IMR-90 (cell line): ENCODE data around the gene ACIN1. TPM values are rescaled to one million over a fixed set of nuclear protein-coding genes. Genes with fewer than 3 reads are reported as not detected.

ENCODE experiments used
- ATAC-seq: fragments of 200-7000 bp; cut with Tn5 transposase; 2 replicates; pipeline ENCODE4 v1.9.1; 2020; ENCODE audit warnings: low read depth, mild to moderate bottlenecking, moderate library complexity
- BruUV-seq: library from RNA; stranded (reverse); fragments of 400-500 nt; replicated peaks from 2 replicates; lab custom pipeline; 2021; lab: Mats Ljungman, UMichigan
- CTCF ChIA-PET: fragments of 300-600 bp; formaldehyde crosslinking; extraction: SDS; loops from one replicate; lab custom pipeline; 2021; ENCODE audit warnings: antibody characterized with exemption; lab: Yijun Ruan, JAX
- POLR2A ChIA-PET: fragments of 300-600 bp; sonication (Branson Sonifier 250); formaldehyde crosslinking; loops from one replicate; lab custom pipeline; 2022; ENCODE audit warnings: antibody characterized with exemption; ENCODE audit not compliant: unreplicated experiment; lab: Charles Lee
- DNase-seq: peaks from one replicate; pipeline ENCODE4 v3.0.0; 2013
- H2AFZ ChIP-seq: replicated peaks from 2 replicates; pipeline ENCODE3; 2013; ENCODE audit warnings: low read length, mild to moderate bottlenecking; ENCODE audit not compliant: poor library complexity
- H2AK5ac ChIP-seq: 2 replicates; pipeline ENCODE4 v1.6.1; 2013; ENCODE audit warnings: low read depth, low read length, inconsistent platforms
- H2AK9ac ChIP-seq: replicated peaks from 2 replicates; pipeline ENCODE3; 2013; ENCODE audit warnings: mild to moderate bottlenecking, low read depth, low read length, moderate library complexity; ENCODE audit not compliant: poor library complexity
- H2BK120ac ChIP-seq: 2 replicates; pipeline ENCODE4 v1.6.1; 2013; ENCODE audit warnings: low read depth, low read length, inconsistent platforms
- H2BK15ac ChIP-seq: 3 replicates; pipeline ENCODE4 v1.6.1; 2013; ENCODE audit warnings: low read depth, low read length, inconsistent platforms
- H2BK20ac ChIP-seq: 2 replicates; pipeline ENCODE4 v1.6.1; 2013; ENCODE audit warnings: low read depth, mild to moderate bottlenecking, inconsistent platforms, low read length, moderate library complexity
- H2BK5ac ChIP-seq: 2 replicates; pipeline ENCODE4 v1.6.1; 2013; ENCODE audit warnings: mild to moderate bottlenecking, low read depth, low read length, inconsistent platforms; ENCODE audit not compliant: poor library complexity, severe bottlenecking
- H3K14ac ChIP-seq: replicated peaks from 2 replicates; pipeline ENCODE4 v1.6.1; 2013; ENCODE audit warnings: low read depth, low read length, inconsistent platforms
- H3K18ac ChIP-seq: 2 replicates; pipeline ENCODE4 v1.6.1; 2013; ENCODE audit warnings: low read depth, low read length, control low read depth
- H3K23ac ChIP-seq: 2 replicates; pipeline ENCODE4 v1.6.1; 2013; ENCODE audit warnings: low read depth, low read length, inconsistent platforms
- H3K27ac ChIP-seq: 2 replicates; pipeline ENCODE4 v1.5.1; 2013; ENCODE audit warnings: mild to moderate bottlenecking, control low read depth, low read length; ENCODE audit not compliant: insufficient read depth
- H3K27me3 ChIP-seq: 2 replicates; pipeline ENCODE4 v1.6.1; 2013; ENCODE audit warnings: low read length; ENCODE audit not compliant: control insufficient read depth, insufficient read depth
- H3K36me3 ChIP-seq: 2 replicates; pipeline ENCODE4 v1.6.1; 2013; ENCODE audit warnings: low read length, mixed read lengths; ENCODE audit not compliant: control insufficient read depth, insufficient read depth
- H3K4ac ChIP-seq: 2 replicates; pipeline ENCODE4 v1.6.1; 2013; ENCODE audit warnings: low read depth, low read length, inconsistent platforms
- H3K4me1 ChIP-seq: 2 replicates; pipeline ENCODE4 v1.6.1; 2013; ENCODE audit warnings: low read length, mixed read lengths; ENCODE audit not compliant: control insufficient read depth, insufficient read depth
- H3K4me2 ChIP-seq: 2 replicates; pipeline ENCODE4 v1.6.1; 2013; ENCODE audit warnings: low read depth, mild to moderate bottlenecking, control low read depth, low read length, moderate library complexity
- H3K4me3 ChIP-seq: 2 replicates; pipeline ENCODE4 v1.5.1; 2013; ENCODE audit warnings: low read depth, mild to moderate bottlenecking, control low read depth, low read length, moderate library complexity; ENCODE audit not compliant: insufficient read depth
- H3K56ac ChIP-seq: 2 replicates; pipeline ENCODE4 v1.6.1; 2013; ENCODE audit warnings: low read length, inconsistent platforms; ENCODE audit not compliant: insufficient read depth; ENCODE audit errors: extremely low read depth
- H3K79me1 ChIP-seq, 2 experiments: 2 replicates each; pipeline ENCODE4 v1.6.1; 2013; ENCODE audit warnings: low read length in 2 of 2, inconsistent platforms in 1 of 2, low read depth in 1 of 2
- H3K9ac ChIP-seq: 2 replicates; pipeline ENCODE4 v1.6.1; 2013; ENCODE audit warnings: low read depth, low read length, control low read depth
- H3K9me1 ChIP-seq: 2 replicates; pipeline ENCODE4 v1.6.1; 2013; ENCODE audit warnings: low read length, inconsistent platforms; ENCODE audit not compliant: insufficient read depth
- H3K9me3 ChIP-seq: 2 replicates; pipeline ENCODE4 v1.6.1; 2013; ENCODE audit warnings: low read length; ENCODE audit not compliant: control insufficient read depth, insufficient read depth
- H4K20me1 ChIP-seq: 2 replicates; pipeline ENCODE4 v1.6.1; 2013; ENCODE audit warnings: low read length, inconsistent platforms; ENCODE audit not compliant: insufficient read depth
- H4K5ac ChIP-seq: 2 replicates; pipeline ENCODE4 v1.6.1; 2013; ENCODE audit warnings: mild to moderate bottlenecking, low read depth, low read length, control low read depth
- H4K8ac ChIP-seq, 2 experiments: 2 replicates each; pipeline ENCODE4 v1.6.1; 2013; ENCODE audit warnings: low read depth in 2 of 2, low read length in 2 of 2, control low read depth in 1 of 2, inconsistent platforms in 1 of 2
- H4K91ac ChIP-seq: 2 replicates; pipeline ENCODE4 v1.6.1; 2013; ENCODE audit warnings: low read depth, low read length, inconsistent platforms; ENCODE audit not compliant: insufficient read depth
- BHLHE40 ChIP-seq: fragments of 150-350 bp; IDR thresholded peaks from 2 replicates; pipeline ENCODE4 v1.6.1; 2016; ENCODE audit warnings: mild to moderate bottlenecking, low read depth, low read length
- CEBPB ChIP-seq: IDR thresholded peaks from 2 replicates; pipeline ENCODE4 v1.6.1; 2012; ENCODE audit warnings: low read depth, low read length, improper control_type of control experiment
- CHD1 ChIP-seq: IDR thresholded peaks from 2 replicates; pipeline ENCODE4 v1.6.1; 2012; ENCODE audit warnings: low read depth, low read length, improper control_type of control experiment
- CTCF ChIP-seq: conservative IDR thresholded peaks from 2 replicates; pipeline ENCODE4 v1.5.1; 2012; ENCODE audit warnings: mild to moderate bottlenecking, low read depth, low read length, improper control_type of control experiment
- ELK1 ChIP-seq: fragments of 150-350 bp; IDR thresholded peaks from 2 replicates; pipeline ENCODE4 v1.6.1; 2016; ENCODE audit warnings: low read depth, mild to moderate bottlenecking, low read length, moderate library complexity, borderline replicate concordance
- FOS ChIP-seq: fragments of 150-350 bp; IDR thresholded peaks from 2 replicates; pipeline ENCODE4 v1.6.1; 2016; ENCODE audit warnings: low read depth, low read length
- MAFK ChIP-seq: IDR thresholded peaks from 2 replicates; pipeline ENCODE4 v1.6.1; 2012; ENCODE audit warnings: low read depth, low read length, improper control_type of control experiment
- MAZ ChIP-seq: IDR thresholded peaks from 2 replicates; pipeline ENCODE4 v1.6.1; 2012; ENCODE audit warnings: low read depth, mild to moderate bottlenecking, low read length, improper control_type of control experiment, moderate library complexity, borderline replicate concordance
- MXI1 ChIP-seq: IDR thresholded peaks from 2 replicates; pipeline ENCODE4 v1.6.1; 2012; ENCODE audit warnings: low read depth, mild to moderate bottlenecking, low read length, moderate library complexity, borderline replicate concordance
- NFE2L2 ChIP-seq: fragments of 150-350 bp; IDR thresholded peaks from 2 replicates; pipeline ENCODE4 v1.6.1; 2016; ENCODE audit warnings: low read depth, mild to moderate bottlenecking, low read length
- POLR2A ChIP-seq: IDR thresholded peaks from 2 replicates; pipeline ENCODE4 v1.6.1; 2012; ENCODE audit warnings: mild to moderate bottlenecking, low read depth, low read length
- RAD21 ChIP-seq: IDR thresholded peaks from 2 replicates; pipeline ENCODE4 v1.6.1; 2012; ENCODE audit warnings: low read length, improper control_type of control experiment
- RCOR1 ChIP-seq: IDR thresholded peaks from 2 replicates; pipeline ENCODE4 v1.6.1; 2012; ENCODE audit warnings: mild to moderate bottlenecking, low read length, improper control_type of control experiment; ENCODE audit not compliant: insufficient replicate concordance
- RFX5 ChIP-seq: IDR thresholded peaks from 2 replicates; pipeline ENCODE4 v1.8.0; 2012; ENCODE audit warnings: low read depth, mild to moderate bottlenecking, low read length, moderate library complexity
- SMC3 ChIP-seq: fragments of 150-350 bp; IDR thresholded peaks from 2 replicates; pipeline ENCODE4 v1.6.1; 2016; ENCODE audit warnings: low read depth, mild to moderate bottlenecking, antibody characterized with exemption, low read length, moderate library complexity
- USF2 ChIP-seq: fragments of 150-350 bp; IDR thresholded peaks from 2 replicates; pipeline ENCODE4 v1.6.1; 2017; ENCODE audit warnings: mild to moderate bottlenecking, antibody characterized with exemption, low read length, low read depth
- WGBS, 2 experiments: methylation state at CpG; one replicate each; pipeline versions ENCODE4 v1.1.5 to v1.1.7; 2013; ENCODE audit warnings: missing lambda C conversion rate in 2 of 2; ENCODE audit not compliant: insufficient read length in 1 of 2; ENCODE audit errors: extremely low coverage in 2 of 2; 5-methylcytosine and 5-hydroxymethylcytosine counted together
- dilution Hi-C: fragments of 300-500 bp; cut with HindIII; formaldehyde crosslinking; loops from one replicate; pipeline ENCODE4 v1.14.3; 2018; ENCODE audit warnings: low sequenced_read_pairs; ENCODE audit not compliant: unreplicated experiment
- in situ Hi-C: fragments of 300-500 bp; cut with MboI; formaldehyde crosslinking; loops from 3 replicates; pipeline ENCODE4 v1.14.3; 2019; ENCODE audit warnings: low sequenced_read_pairs, inconsistent platforms, mixed read lengths
- intact Hi-C: fragments of 100-400 bp; cut with micrococcal nuclease; formaldehyde crosslinking; loops from 2 replicates; pipeline ENCODE4 v1.10.0; 2022
- polyA plus RNA-seq, 3 experiments: library from polyadenylated mRNA; depleted of rRNA; stranded (reverse); fragments of >200 nt; gene quantifications; 2 replicates each; pipeline ENCODE4 v1.2.3, GENCODE V29; 2012; ENCODE audit warnings: low replicate concordance in 1 of 3
- total RNA-seq: library from RNA; depleted of rRNA; stranded (reverse); fragments of >200 nt; gene quantifications from 2 replicates; pipeline ENCODE4 v1.2.3, GENCODE V29; 2012

ACIN1 gene
- total and polyA plus RNA-seq, 2 of the 4 experiments (the other 2 are of a cell fraction) = 73.8 to 185 TPM

DNA sequence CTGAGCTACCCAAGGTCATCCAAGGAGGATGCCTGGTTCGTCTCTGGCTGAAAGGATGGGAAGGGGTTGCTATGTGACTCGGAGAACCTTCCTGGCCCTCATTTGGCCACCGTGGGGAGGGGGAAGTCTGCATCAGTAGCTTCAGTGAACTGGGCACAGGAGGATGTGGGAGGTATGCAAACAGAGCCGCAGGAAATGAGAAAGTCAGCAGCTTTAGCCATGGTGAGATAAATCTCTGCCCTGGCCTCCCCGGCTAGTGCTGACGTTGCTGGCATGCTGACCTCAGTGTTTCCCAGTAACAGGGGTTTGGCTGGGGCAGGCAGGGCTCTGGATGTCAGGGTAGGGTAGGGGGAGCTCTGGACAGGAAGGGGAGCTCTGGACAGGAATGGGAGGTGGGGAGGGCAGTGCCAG is 26.4 kb upstream of the ACIN1 start:
- no peak overlapping the region for H4K91ac ChIP-seq
- BruUV-seq = no TSS peak
- peak overlapping the region; percentile 30; the same call in 1 of the 2 replicates for H2AK5ac ChIP-seq
- no peak overlapping the region for H2BK20ac ChIP-seq
- no peak overlapping the region for H3K27ac ChIP-seq
- H3K14ac ChIP-seq = no peak overlapping the region
- H2AK9ac ChIP-seq = no peak overlapping the region
- H3K4me3 ChIP-seq = no peak overlapping the region
- intact Hi-C loops (loop anchor here (2.0 kb wide), 2 partner anchors 33 to 179 kb away; no protein-coding TSS in a partner anchor), in situ Hi-C loops (no loop called here), dilution Hi-C loops (no loop called here)
- no peak overlapping the region for H3K9ac ChIP-seq
- H2BK120ac ChIP-seq = no peak overlapping the region
- DNase-seq = peak; percentile 57
- H3K27me3 ChIP-seq = no peaks in the 10 kb centered on the region; the same call in 1 of the 2 replicates
- ChIA-PET CTCF (interaction anchor here (0.6 to 2.7 kb wide), 11 partner anchors 9 to 179 kb away, joined by 3 to 76 read pairs (median 9); partner anchors contain the start of gene SLC7A8), POLR2A (no interaction called here)
- WGBS, 2 experiments = 25% methylated on average over 4 of the region's 6 CpGs; no CpG with 5 or more reads in 1 of the 2 experiments
- H4K5ac ChIP-seq = no peak overlapping the region
- no peaks in the 10 kb centered on the region for H3K36me3 ChIP-seq
- peak overlapping the region in 1 of 2 experiments; percentile 74; a peak in 3 of 4 replicates for H4K8ac ChIP-seq
- no peak overlapping the region for H2BK5ac ChIP-seq
- no peak overlapping the region for H3K4me2 ChIP-seq
- no peak overlapping the region for H3K4ac ChIP-seq
- H3K9me1 ChIP-seq = peaks cover 2% of the 10 kb centered on the region; the same call in 1 of the 2 replicates
- TF ChIP-seq POLR2A (no peak), RFX5 (no peak), MAFK (no peak), USF2 (no peak), CHD1 (no peak), RCOR1 (no peak), BHLHE40 (no peak), RAD21 (no peak), NFE2L2 (no peak), ELK1 (no peak), CTCF (no peak), SMC3 (no peak), CEBPB (no peak), MAZ (no peak), FOS (no peak), MXI1 (no peak)
- H3K79me1 ChIP-seq = no peaks in the 10 kb centered on the region
- H2AFZ ChIP-seq = peak overlapping the region; percentile 87
- H3K18ac ChIP-seq = no peak overlapping the region
- no peaks in the 10 kb centered on the region for H4K20me1 ChIP-seq
- H3K56ac ChIP-seq = no peak overlapping the region
- H3K4me1 ChIP-seq = 0 out of 2 replicates have a peak, but pooled peaks cover 3% of the 10 kb centered on the region
- ATAC-seq = peak; percentile 48
- H2BK15ac ChIP-seq = no peak overlapping the region
- no peak overlapping the region for H3K23ac ChIP-seq
- H3K9me3 ChIP-seq = no peaks in the 10 kb centered on the region
